ENCODE results near the gene MRPS25.

- TF ChIP-seq, protein P1, sequence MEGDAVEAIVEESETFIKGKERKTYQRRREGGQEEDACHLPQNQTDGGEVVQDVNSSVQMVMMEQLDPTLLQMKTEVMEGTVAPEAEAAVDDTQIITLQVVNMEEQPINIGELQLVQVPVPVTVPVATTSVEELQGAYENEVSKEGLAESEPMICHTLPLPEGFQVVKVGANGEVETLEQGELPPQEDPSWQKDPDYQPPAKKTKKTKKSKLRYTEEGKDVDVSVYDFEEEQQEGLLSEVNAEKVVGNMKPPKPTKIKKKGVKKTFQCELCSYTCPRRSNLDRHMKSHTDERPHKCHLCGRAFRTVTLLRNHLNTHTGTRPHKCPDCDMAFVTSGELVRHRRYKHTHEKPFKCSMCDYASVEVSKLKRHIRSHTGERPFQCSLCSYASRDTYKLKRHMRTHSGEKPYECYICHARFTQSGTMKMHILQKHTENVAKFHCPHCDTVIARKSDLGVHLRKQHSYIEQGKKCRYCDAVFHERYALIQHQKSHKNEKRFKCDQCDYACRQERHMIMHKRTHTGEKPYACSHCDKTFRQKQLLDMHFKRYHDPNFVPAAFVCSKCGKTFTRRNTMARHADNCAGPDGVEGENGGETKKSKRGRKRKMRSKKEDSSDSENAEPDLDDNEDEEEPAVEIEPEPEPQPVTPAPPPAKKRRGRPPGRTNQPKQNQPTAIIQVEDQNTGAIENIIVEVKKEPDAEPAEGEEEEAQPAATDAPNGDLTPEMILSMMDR (IDR thresholded peaks at IDR 0.05) = no peak
- no peak for TF ChIP-seq POLR2AphosphoS5 (IDR thresholded peaks at IDR 0.05; ENCODE audit: insufficient read depth in 1 of 2, low read depth in 1 of 2)
- TF ChIP-seq POLR2A (IDR thresholded peaks at IDR 0.05) = no peak
Measured at GRCh38 chr3:15079091-15079490, 14.0 kb upstream of the MRPS25 start.

Data from vagina (tissue), 2 donors.